Fibroblast of villous mesenchyme (primary cell): ENCODE data around the gene CHRNA7. TPM values are rescaled to one million over a fixed set of nuclear protein-coding genes. Genes with fewer than 3 reads are reported as not detected.

Experiments used
- DNase-seq: peaks from one replicate; pipeline ENCODE4 v3.0.0-alpha.2; 2010; ENCODE audit warnings: low read depth
- H3K4me3 ChIP-seq: 2 replicates; pipeline ENCODE4 v1.5.1; 2011; ENCODE audit warnings: low read depth, mild to moderate bottlenecking, low read length
- CTCF ChIP-seq: IDR thresholded peaks from 2 replicates; pipeline ENCODE4 v1.5.1; 2012; ENCODE audit warnings: low read depth, mild to moderate bottlenecking, low read length; ENCODE audit not compliant: insufficient read depth
- total RNA-seq: library from RNA; depleted of rRNA; stranded (reverse); fragments of >200 nt; gene quantifications from 2 replicates; pipeline ENCODE4 v1.2.3, GENCODE V29; 2012

Gene CHRNA7
- total RNA-seq, 1 donor: not detected

DNA sequence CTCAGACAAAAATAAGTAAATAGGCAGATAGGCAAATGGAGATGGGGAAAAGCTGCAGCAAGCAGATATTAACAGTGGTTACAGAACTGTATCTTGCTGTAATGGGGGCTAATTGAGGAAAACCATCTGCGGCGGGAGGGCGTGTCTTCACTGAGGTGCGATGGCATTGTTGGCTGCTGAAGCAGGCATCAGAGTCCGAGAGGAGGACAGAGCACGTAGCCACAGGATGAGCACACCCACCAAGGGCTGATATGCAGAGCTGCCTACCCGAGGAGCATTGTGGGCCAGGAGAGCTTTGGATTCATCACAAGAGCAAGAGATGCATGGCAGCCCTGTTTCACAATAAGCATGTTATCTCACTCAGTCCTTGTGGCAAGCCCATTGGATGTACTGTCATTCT, 30.4 kb downstream of the CHRNA7 start:
- DNase-seq: no peak
- no peak for TF ChIP-seq CTCF
- H3K4me3 ChIP-seq: no peak overlapping the region

GRCh38 chr15:32067115-32067514, 36.8 kb downstream of the CHRNA7 start:
- no peak for TF ChIP-seq CTCF
- DNase-seq: no peak
- H3K4me3 ChIP-seq: no peak overlapping the region

DNA sequence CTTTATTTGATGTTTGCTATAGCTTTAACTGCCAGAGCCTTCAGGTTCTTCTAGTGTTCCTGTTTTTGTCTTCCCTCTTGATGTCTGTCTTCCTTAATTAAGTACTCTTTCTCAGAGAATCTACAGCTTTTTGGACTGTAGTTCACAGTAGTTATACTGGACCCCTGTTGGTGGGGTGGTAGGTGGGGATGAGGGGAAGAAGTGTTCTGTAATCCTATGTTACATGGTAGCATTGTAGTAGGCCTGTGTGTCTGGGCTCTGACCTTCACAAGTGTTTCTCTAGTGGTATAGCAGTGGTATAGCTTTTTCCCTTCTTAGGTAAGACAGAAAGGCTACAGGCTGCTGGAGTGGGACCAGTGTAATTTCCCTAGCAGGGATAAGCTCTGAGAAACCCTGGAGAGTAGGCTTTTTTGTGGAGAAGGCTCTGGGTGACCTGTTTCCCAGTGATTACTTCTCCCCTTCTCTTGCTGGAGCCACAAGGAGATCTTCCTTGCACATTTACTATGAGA, 59.6 kb downstream of the CHRNA7 start:
- no peak for DNase-seq
- no peak overlapping the region for H3K4me3 ChIP-seq
- TF ChIP-seq CTCF: no peak

DNA sequence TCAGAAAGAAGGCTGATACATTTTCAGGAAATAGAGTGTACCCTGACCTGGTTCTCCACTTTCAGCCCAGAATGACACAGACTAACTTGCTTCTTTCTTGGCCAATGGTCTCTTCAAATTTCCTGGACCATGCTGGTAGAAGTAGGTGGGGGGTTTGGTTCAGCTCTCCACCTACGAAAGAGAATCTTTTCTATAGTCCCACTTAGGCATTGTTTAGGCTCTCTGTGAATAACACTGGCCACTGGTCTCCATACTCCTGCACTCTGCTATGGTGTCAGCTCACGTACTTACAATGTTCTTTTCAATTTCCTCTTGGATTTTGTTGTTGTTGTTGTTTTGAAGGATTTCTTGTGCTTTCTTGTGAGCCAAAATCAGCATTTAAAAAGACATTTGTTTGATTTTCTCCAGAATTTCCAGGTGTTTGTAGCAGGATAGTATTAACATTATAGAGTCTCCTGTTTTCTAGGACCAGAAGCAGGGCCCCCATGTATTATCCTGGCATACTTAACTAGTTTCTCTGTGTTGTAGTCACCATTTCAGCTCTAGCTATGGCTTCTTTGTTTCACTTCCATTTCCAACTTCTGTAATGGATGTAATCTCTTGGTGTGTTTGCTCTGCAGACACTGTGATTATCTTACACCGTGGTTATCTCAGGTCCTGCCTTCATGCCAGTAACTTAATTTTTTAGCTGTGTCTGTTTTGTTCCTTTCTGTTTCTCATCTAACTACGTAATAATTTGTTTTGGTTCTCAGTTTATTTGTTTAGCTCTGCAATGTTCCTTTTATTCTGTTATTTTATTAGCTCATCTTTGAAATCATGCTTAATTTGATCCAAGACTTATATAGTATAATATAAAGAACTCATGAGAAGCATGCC, 61.4 kb downstream of the CHRNA7 start:
- no peak for DNase-seq
- no peak for TF ChIP-seq CTCF
- no peak overlapping the region for H3K4me3 ChIP-seq

DNA sequence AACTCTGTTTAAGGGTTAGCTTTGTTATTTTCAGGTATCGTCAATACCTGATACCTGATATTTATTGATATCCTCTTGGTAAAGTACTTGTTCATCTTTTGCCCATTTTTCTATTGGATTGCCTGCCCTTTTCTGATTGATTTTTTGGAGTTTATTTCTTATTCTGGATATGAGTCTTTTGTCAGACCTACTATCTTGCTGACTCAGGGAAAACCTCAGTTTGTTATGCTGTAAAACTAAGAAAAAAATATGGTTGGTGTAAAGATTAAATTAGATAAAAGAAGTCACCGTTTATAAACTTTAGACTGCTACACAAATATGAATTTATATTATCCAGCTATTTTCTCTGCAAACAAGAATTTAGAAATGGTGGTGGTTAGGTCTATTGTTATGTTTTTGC, 65.9 kb downstream of the CHRNA7 start:
- DNase-seq: no peak
- no peak for TF ChIP-seq CTCF
- no peak overlapping the region for H3K4me3 ChIP-seq

DNA sequence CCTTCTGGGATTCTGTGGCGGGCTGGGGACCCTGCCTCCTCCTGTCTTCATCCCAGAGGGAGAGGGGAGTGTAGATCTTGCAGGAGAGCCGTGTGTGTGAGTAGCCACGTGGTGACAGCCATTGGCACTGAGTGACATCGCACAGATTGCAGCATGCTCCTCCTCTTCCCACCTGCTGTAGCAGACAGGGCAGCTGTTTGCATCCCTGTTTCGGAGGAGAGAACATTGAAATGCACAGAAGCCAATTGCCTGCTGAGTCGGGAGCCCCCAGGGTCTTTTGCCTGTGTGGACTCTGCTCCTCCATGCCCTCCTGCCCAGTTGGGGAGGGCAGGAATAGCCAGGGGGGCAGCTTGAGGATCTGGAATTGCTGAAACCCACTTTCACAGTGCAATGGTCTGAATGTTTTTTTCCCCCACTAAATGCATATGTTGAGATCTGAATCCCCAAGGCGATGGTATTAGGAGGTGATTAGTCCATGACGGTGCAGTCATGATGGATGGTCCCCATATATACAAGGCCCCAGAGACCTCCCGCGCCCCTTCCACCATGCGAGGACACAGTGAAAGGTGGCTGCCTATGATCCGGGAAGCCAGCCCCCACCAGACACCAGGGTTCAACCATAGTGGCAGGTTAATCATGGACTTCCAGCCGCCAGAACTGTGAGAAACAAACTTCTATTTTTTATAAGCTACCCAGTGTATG, 66.8 kb downstream of the CHRNA7 start:
- no peak overlapping the region for H3K4me3 ChIP-seq
- TF ChIP-seq CTCF: no peak
- no peak for DNase-seq
